ENCODE results near the gene TRIP12.

GRCh38 chr2:229903037-229903436 is 18.8 kb downstream of the TRIP12 start:
- TF ChIP-seq SUZ12 (IDR thresholded peaks at IDR 0.05; ENCODE audit: extremely low read depth, insufficient read depth, insufficient read length) (no peak), YY1 (IDR thresholded peaks at IDR 0.05; ENCODE audit: insufficient read depth, insufficient read length) (no peak), ZNF274 (IDR thresholded peaks at IDR 0.05; ENCODE audit: low read depth, low read length) (no peak)
